ENCODE results near the gene RGS21.

RGS21 gene

GRCh38 chr1:192274588-192274987 lies 42.2 kb upstream of the RGS21 start:
- H4K8ac ChIP-seq (ENCODE audit: low read depth, low read length), result no peak overlapping the region

DNA sequence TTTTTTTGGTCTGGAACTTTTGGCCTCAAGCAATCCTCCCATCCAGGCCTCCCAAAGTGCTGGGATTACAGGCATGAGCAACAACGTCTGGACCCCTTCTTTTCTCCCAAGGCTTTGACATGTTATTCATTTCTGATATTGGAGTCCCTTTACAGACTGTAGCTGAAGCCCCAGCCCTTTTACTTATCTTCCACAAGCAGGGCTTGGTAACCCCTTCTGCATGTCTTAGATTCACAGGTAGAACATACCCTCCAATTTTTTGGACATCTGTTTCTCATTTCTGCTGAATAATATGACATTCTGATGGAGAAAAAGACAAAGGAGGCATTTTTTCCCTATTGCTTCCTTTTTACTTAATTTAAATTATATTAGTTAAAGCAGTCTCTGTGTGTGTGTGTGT lies 39.2 kb upstream of the RGS21 start:
- WGBS, 2 donors (ENCODE audit: extremely low coverage in 2 of 2, insufficient read length in 2 of 2, insufficient replicate concordance in 1 of 2), result no CpG with 5 or more reads among the region's 1 CpG
- Histone ChIP-seq H4K8ac (ENCODE audit: low read depth, low read length) (no peak overlapping the region), H2AK5ac (ENCODE audit: low read depth, low read length) (no peak overlapping the region), H3K14ac (ENCODE audit: low read length) (no peak overlapping the region), H3K18ac (ENCODE audit: low read length) (no peak overlapping the region), H3K79me1 (ENCODE audit: low read depth, low read length) (no peaks in the 10 kb centered on the region), H4K91ac (ENCODE audit: low read depth, low read length, poor library complexity) (no peak overlapping the region), H2AFZ (ENCODE audit: low read length) (no peak overlapping the region), H3K9me3 (replicated peaks in 1 of 2; ENCODE audit: control insufficient read depth in 2 of 2, insufficient read depth in 1 of 2, low read depth in 1 of 2, low read length in 2 of 2) (peaks cover 1 to 4% of the 10 kb centered on the region in 2 donors), H3K27me3 (ENCODE audit: control insufficient read depth in 3 of 3, insufficient read depth in 3 of 3, low read depth in 1 of 3, low read length in 3 of 3) (no peaks in the 10 kb centered on the region), H2BK15ac (ENCODE audit: low read length) (no peak overlapping the region), H3K9ac (ENCODE audit: low read depth, low read length, poor library complexity) (no peak overlapping the region), H3K4me3 (ENCODE audit: low read length in 2 of 2) (no peak overlapping the region), H3K23ac (ENCODE audit: low read depth, low read length, poor library complexity) (no peak overlapping the region), H2BK120ac (ENCODE audit: low read depth, low read length) (no peak overlapping the region), H3K4me2 (ENCODE audit: insufficient read depth, low read length, poor library complexity, severe bottlenecking) (no peak overlapping the region), H3K27ac (replicated peaks; ENCODE audit: low read length) (no peak overlapping the region), H3K4me1 (ENCODE audit: control insufficient read depth in 2 of 2, insufficient read depth in 1 of 2, low read depth in 1 of 2, low read length in 2 of 2) (no peaks in the 10 kb centered on the region), H2BK5ac (ENCODE audit: low read length) (no peak overlapping the region), H3K4ac (ENCODE audit: low read length) (no peak overlapping the region), H2BK12ac (ENCODE audit: low read length) (no peak overlapping the region), H3K36me3 (replicated peaks in 1 of 2; ENCODE audit: control insufficient read depth in 2 of 2, insufficient read depth in 2 of 2, low read length in 2 of 2) (no peaks in the 10 kb centered on the region)
- DNase-seq (ENCODE audit: low spot score), result no peak

More at GRCh38 chr1:192274588-192274987, 42.2 kb upstream of the RGS21 start:
- Histone ChIP-seq H2AFZ (ENCODE audit: low read length) (no peak overlapping the region), H4K91ac (ENCODE audit: low read depth, low read length, poor library complexity) (no peak overlapping the region), H3K4ac (ENCODE audit: low read length) (no peak overlapping the region), H3K36me3 (replicated peaks in 1 of 2; ENCODE audit: control insufficient read depth in 2 of 2, insufficient read depth in 2 of 2, low read length in 2 of 2) (no peaks in the 10 kb centered on the region), H2BK120ac (ENCODE audit: low read depth, low read length) (no peak overlapping the region), H2AK5ac (ENCODE audit: low read depth, low read length) (no peak overlapping the region), H3K18ac (ENCODE audit: low read length) (no peak overlapping the region), H2BK12ac (ENCODE audit: low read length) (no peak overlapping the region), H3K79me1 (ENCODE audit: low read depth, low read length) (no peaks in the 10 kb centered on the region), H3K27me3 (ENCODE audit: control insufficient read depth in 3 of 3, insufficient read depth in 3 of 3, low read depth in 1 of 3, low read length in 3 of 3) (no peaks in the 10 kb centered on the region), H3K23ac (ENCODE audit: low read depth, low read length, poor library complexity) (no peak overlapping the region), H2BK15ac (ENCODE audit: low read length) (no peak overlapping the region), H3K9me3 (replicated peaks in 1 of 2; ENCODE audit: control insufficient read depth in 2 of 2, insufficient read depth in 1 of 2, low read depth in 1 of 2, low read length in 2 of 2) (no peaks in the 10 kb centered on the region), H2BK5ac (ENCODE audit: low read length) (no peak overlapping the region), H3K4me1 (ENCODE audit: control insufficient read depth in 2 of 2, insufficient read depth in 1 of 2, low read depth in 1 of 2, low read length in 2 of 2) (no peaks in the 10 kb centered on the region), H3K14ac (ENCODE audit: low read length) (no peak overlapping the region), H3K4me2 (ENCODE audit: insufficient read depth, low read length, poor library complexity, severe bottlenecking) (no peak overlapping the region), H3K27ac (replicated peaks; ENCODE audit: low read length) (no peak overlapping the region), H3K4me3 (ENCODE audit: low read length in 2 of 2) (no peak overlapping the region), H3K9ac (ENCODE audit: low read depth, low read length, poor library complexity) (no peak overlapping the region)
- DNase-seq (ENCODE audit: low spot score), result no peak
- WGBS, 2 donors (ENCODE audit: extremely low coverage in 2 of 2, insufficient read length in 2 of 2, insufficient replicate concordance in 1 of 2), result no CpG with 5 or more reads among the region's 3 CpGs

DNA sequence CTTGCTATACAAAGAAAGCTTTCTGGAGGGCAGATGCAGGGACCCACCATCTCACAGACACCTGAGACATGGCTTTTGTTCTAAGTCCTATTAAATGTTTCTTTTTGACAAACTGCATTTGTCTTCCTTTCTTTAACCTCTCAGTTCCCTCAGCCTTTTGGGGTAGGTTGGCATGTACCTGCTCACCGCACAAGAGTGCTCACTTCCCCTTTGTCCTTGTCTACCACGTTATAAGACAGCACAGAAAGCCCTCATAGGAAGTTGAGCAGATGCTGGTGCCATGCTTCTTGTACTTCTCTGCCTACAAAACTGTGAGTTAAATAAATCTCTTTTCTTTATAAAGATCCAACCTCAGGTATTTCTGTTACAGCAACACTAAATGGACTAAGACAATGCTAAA lies 31.9 kb upstream of the RGS21 start:
- H3K4ac ChIP-seq (ENCODE audit: low read length), result no peak overlapping the region
- H3K27me3 ChIP-seq (ENCODE audit: control insufficient read depth in 3 of 3, insufficient read depth in 3 of 3, low read depth in 1 of 3, low read length in 3 of 3), result no peaks in the 10 kb centered on the region
- no peak overlapping the region for H2AK5ac ChIP-seq (ENCODE audit: low read depth, low read length)
- H3K27ac ChIP-seq (replicated peaks; ENCODE audit: low read length), result no peak overlapping the region
- no peak overlapping the region for H3K9ac ChIP-seq (ENCODE audit: low read depth, low read length, poor library complexity)
- H2AFZ ChIP-seq (ENCODE audit: low read length), result no peak overlapping the region
- no peaks in the 10 kb centered on the region for H3K36me3 ChIP-seq (replicated peaks in 1 of 2; ENCODE audit: control insufficient read depth in 2 of 2, insufficient read depth in 2 of 2, low read length in 2 of 2)
- H4K8ac ChIP-seq (ENCODE audit: low read depth, low read length), result no peak overlapping the region
- H2BK12ac ChIP-seq (ENCODE audit: low read length), result no peak overlapping the region
- no peak overlapping the region for H3K23ac ChIP-seq (ENCODE audit: low read depth, low read length, poor library complexity)
- peaks cover 4% of the 10 kb centered on the region in 2 donors for H3K9me3 ChIP-seq (replicated peaks in 1 of 2; ENCODE audit: control insufficient read depth in 2 of 2, insufficient read depth in 1 of 2, low read depth in 1 of 2, low read length in 2 of 2)
- H2BK15ac ChIP-seq (ENCODE audit: low read length), result no peak overlapping the region
- H3K79me1 ChIP-seq (ENCODE audit: low read depth, low read length), result no peaks in the 10 kb centered on the region
- H3K4me2 ChIP-seq (ENCODE audit: insufficient read depth, low read length, poor library complexity, severe bottlenecking), result no peak overlapping the region
- H3K4me1 ChIP-seq (ENCODE audit: control insufficient read depth in 2 of 2, insufficient read depth in 1 of 2, low read depth in 1 of 2, low read length in 2 of 2), result no peaks in the 10 kb centered on the region
- H3K4me3 ChIP-seq (ENCODE audit: low read length in 2 of 2), result no peak overlapping the region
- WGBS, 2 donors (ENCODE audit: extremely low coverage in 2 of 2, insufficient read length in 2 of 2, insufficient replicate concordance in 1 of 2), result no CpG with 5 or more reads among the region's 2 CpGs
- no peak overlapping the region for H2BK5ac ChIP-seq (ENCODE audit: low read length)
- no peak overlapping the region for H2BK120ac ChIP-seq (ENCODE audit: low read depth, low read length)
- H3K18ac ChIP-seq (ENCODE audit: low read length), result no peak overlapping the region
- no peak for DNase-seq (ENCODE audit: low spot score)
- H3K14ac ChIP-seq (ENCODE audit: low read length), result no peak overlapping the region
- H4K91ac ChIP-seq (ENCODE audit: low read depth, low read length, poor library complexity), result no peak overlapping the region

DNA sequence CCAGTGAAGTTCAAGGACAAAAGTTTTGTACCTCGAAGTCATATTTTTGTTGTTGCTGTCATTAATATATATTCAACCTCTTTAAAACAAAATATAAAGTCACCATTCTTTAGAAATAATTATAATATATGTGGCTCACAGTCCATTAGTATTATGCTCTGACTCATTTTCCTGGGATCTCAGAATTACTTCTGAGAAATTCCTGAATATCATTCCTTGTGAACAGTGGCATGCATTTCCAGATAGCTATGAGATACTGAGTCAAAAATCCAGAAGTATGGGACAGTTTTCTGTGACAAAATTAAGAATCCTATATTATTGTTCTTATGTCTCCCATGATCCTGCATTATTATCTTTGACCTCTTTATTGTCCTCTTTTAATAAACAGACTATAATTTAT lies 13.8 kb upstream of the RGS21 start:
- no peak overlapping the region for H2BK120ac ChIP-seq (ENCODE audit: low read depth, low read length)
- H3K14ac ChIP-seq (ENCODE audit: low read length), result no peak overlapping the region
- H3K4ac ChIP-seq (ENCODE audit: low read length), result no peak overlapping the region
- no peaks in the 10 kb centered on the region for H3K27me3 ChIP-seq (ENCODE audit: control insufficient read depth in 3 of 3, insufficient read depth in 3 of 3, low read depth in 1 of 3, low read length in 3 of 3)
- no peak overlapping the region for H3K4me2 ChIP-seq (ENCODE audit: insufficient read depth, low read length, poor library complexity, severe bottlenecking)
- H3K4me3 ChIP-seq (ENCODE audit: low read length in 2 of 2), result no peak overlapping the region
- H2BK12ac ChIP-seq (ENCODE audit: low read length), result no peak overlapping the region
- H3K27ac ChIP-seq (replicated peaks; ENCODE audit: low read length), result no peak overlapping the region
- no peak overlapping the region for H4K8ac ChIP-seq (ENCODE audit: low read depth, low read length)
- no peak overlapping the region for H2BK5ac ChIP-seq (ENCODE audit: low read length)
- H2AFZ ChIP-seq (ENCODE audit: low read length), result no peak overlapping the region
- DNase-seq (ENCODE audit: low spot score), result no peak
- H3K79me1 ChIP-seq (ENCODE audit: low read depth, low read length), result no peaks in the 10 kb centered on the region
- H3K9me3 ChIP-seq (replicated peaks in 1 of 2; ENCODE audit: control insufficient read depth in 2 of 2, insufficient read depth in 1 of 2, low read depth in 1 of 2, low read length in 2 of 2), result no peaks in the 10 kb centered on the region
- no peak overlapping the region for H3K18ac ChIP-seq (ENCODE audit: low read length)
- WGBS, 2 donors (ENCODE audit: extremely low coverage in 2 of 2, insufficient read length in 2 of 2, insufficient replicate concordance in 1 of 2), result no CpG with 5 or more reads among the region's 1 CpG
- no peaks in the 10 kb centered on the region for H3K36me3 ChIP-seq (replicated peaks in 1 of 2; ENCODE audit: control insufficient read depth in 2 of 2, insufficient read depth in 2 of 2, low read length in 2 of 2)
- H2AK5ac ChIP-seq (ENCODE audit: low read depth, low read length), result no peak overlapping the region
- no peaks in the 10 kb centered on the region for H3K4me1 ChIP-seq (ENCODE audit: control insufficient read depth in 2 of 2, insufficient read depth in 1 of 2, low read depth in 1 of 2, low read length in 2 of 2)
- no peak overlapping the region for H3K23ac ChIP-seq (ENCODE audit: low read depth, low read length, poor library complexity)
- no peak overlapping the region for H2BK15ac ChIP-seq (ENCODE audit: low read length)
- H4K91ac ChIP-seq (ENCODE audit: low read depth, low read length, poor library complexity), result no peak overlapping the region
- no peak overlapping the region for H3K9ac ChIP-seq (ENCODE audit: low read depth, low read length, poor library complexity)
